Measurements from ENCODE around the gene CDCA3. TPM values are rescaled to one million over a fixed set of nuclear protein-coding genes. Genes with fewer than 3 reads are reported as not detected.

The CDCA3 gene
- total and polyA plus RNA-seq, 2 of the 13 experiments (the other 11 are each of a cell fraction or from before 2014, with no cell fraction given): 32.7 to 56.5 TPM

DNA sequence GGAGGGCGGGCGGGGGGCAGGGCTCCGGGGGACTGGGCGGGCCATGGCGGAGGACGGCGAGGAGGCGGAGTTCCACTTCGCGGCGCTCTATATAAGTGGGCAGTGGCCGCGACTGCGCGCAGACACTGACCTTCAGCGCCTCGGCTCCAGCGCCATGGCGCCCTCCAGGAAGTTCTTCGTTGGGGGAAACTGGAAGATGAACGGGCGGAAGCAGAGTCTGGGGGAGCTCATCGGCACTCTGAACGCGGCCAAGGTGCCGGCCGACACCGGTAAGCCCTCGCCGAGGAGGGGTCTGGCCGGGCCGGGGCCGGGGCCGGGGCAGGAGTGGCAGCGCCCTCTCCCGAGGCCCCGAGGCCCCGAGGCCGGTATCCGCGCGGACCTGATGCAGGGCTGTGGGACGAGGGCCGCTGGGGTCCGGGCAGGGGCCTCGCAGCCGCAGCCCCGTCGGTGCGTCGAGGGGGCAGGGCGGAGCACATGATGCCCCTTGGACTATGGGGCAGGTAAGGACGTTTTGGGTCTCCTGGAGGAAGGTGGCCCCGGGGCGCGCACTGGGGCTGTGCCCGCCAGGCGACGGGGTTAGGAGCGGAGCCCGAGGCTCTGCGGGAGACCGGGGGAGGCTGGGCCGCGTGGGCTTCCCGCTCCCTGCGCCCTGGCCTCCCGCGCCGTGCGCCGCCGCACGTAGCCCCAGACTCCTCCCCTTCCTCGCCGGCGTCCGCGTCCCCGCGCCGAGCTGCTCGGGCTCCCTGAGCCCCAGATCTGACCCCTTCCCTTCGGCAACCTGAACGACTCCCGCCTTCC is 16.5 kb upstream of the CDCA3 start, which contains the start of gene TPI1 (continued):
- TF ChIP-seq, protein P1, sequence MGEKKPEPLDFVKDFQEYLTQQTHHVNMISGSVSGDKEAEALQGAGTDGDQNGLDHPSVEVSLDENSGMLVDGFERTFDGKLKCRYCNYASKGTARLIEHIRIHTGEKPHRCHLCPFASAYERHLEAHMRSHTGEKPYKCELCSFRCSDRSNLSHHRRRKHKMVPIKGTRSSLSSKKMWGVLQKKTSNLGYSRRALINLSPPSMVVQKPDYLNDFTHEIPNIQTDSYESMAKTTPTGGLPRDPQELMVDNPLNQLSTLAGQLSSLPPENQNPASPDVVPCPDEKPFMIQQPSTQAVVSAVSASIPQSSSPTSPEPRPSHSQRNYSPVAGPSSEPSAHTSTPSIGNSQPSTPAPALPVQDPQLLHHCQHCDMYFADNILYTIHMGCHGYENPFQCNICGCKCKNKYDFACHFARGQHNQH (CRISPR knock-in tag; IDR thresholded peaks at IDR 0.05): peak; percentile 57
- TF ChIP-seq SRSF4 (IDR thresholded peaks at IDR 0.05; ENCODE audit: low read depth, low read length, poor library complexity, severe bottlenecking) (no peak), ZNF766 (CRISPR knock-in tag; IDR thresholded peaks at IDR 0.05; ENCODE audit: borderline replicate concordance) (0 out of 2 replicates have a peak, but pooled peaks have one; percentile 50), ZNF350 (CRISPR knock-in tag; IDR thresholded peaks at IDR 0.05; ENCODE audit: borderline replicate concordance, low read depth) (no peak), TOPORS (CRISPR knock-in tag; IDR thresholded peaks at IDR 0.05) (0 out of 2 replicates have a peak, but pooled peaks have one; percentile 74), ZNF563 (CRISPR knock-in tag; IDR thresholded peaks at IDR 0.05) (peak; percentile 60; the same call in 1 of the 2 replicates), NPAS2 (CRISPR knock-in tag; IDR thresholded peaks at IDR 0.05; ENCODE audit: borderline replicate concordance) (no peak), SATB2 (CRISPR knock-in tag; IDR thresholded peaks at IDR 0.05) (peak; percentile 62; the same call in 1 of the 2 replicates), RCOR2 (CRISPR knock-in tag; IDR thresholded peaks at IDR 0.05) (no peak), SRF (IDR thresholded peaks at IDR 0.05; ENCODE audit: low read depth, low read length) (no peak), KLF9 (CRISPR knock-in tag; IDR thresholded peaks at IDR 0.05; ENCODE audit: low read depth) (peak; percentile 48; the same call in 1 of the 2 replicates), SP1 (IDR thresholded peaks at IDR 0.05) (no peak), SP1 (CRISPR knock-in tag; IDR thresholded peaks at IDR 0.05) (peak; percentile 65), ZNF225 (CRISPR knock-in tag; IDR thresholded peaks at IDR 0.05) (0 out of 2 replicates have a peak, but pooled peaks have one; percentile 10), ZNF775 (CRISPR knock-in tag; IDR thresholded peaks at IDR 0.05; ENCODE audit: borderline replicate concordance) (no peak), ZNF569 (CRISPR knock-in tag; IDR thresholded peaks at IDR 0.05; ENCODE audit: borderline replicate concordance) (no peak), HNRNPH1 (optimal IDR thresholded peaks at IDR 0.05; ENCODE audit: low read depth, low read length) (no peak), SALL1 (CRISPR knock-in tag; IDR thresholded peaks at IDR 0.05) (peak; percentile 78)
- TF ChIP-seq, protein P2, sequence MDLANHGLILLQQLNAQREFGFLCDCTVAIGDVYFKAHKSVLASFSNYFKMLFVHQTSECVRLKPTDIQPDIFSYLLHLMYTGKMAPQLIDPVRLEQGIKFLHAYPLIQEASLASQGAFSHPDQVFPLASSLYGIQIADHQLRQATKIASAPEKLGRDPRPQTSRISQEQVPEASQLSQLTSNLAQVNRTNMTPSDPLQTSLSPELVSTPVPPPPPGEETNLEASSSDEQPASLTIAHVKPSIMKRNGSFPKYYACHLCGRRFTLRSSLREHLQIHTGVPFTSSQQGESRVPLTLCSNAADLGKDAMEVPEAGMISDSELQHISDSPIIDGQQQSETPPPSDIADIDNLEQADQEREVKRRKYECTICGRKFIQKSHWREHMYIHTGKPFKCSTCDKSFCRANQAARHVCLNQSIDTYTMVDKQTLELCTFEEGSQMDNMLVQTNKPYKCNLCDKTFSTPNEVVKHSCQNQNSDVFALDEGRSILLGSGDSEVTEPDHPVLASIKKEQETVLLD (CRISPR knock-in tag; IDR thresholded peaks at IDR 0.05; ENCODE audit: low read depth): peak; percentile 55; the same call in 1 of the 2 replicates
- TF ChIP-seq, protein P3, sequence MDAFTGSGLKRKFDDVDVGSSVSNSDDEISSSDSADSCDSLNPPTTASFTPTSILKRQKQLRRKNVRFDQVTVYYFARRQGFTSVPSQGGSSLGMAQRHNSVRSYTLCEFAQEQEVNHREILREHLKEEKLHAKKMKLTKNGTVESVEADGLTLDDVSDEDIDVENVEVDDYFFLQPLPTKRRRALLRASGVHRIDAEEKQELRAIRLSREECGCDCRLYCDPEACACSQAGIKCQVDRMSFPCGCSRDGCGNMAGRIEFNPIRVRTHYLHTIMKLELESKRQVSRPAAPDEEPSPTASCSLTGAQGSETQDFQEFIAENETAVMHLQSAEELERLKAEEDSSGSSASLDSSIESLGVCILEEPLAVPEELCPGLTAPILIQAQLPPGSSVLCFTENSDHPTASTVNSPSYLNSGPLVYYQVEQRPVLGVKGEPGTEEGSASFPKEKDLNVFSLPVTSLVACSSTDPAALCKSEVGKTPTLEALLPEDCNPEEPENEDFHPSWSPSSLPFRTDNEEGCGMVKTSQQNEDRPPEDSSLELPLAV (CRISPR knock-in tag; conservative IDR thresholded peaks at IDR 0.05; ENCODE audit: low read depth): no peak
- TF ChIP-seq, protein P4, sequence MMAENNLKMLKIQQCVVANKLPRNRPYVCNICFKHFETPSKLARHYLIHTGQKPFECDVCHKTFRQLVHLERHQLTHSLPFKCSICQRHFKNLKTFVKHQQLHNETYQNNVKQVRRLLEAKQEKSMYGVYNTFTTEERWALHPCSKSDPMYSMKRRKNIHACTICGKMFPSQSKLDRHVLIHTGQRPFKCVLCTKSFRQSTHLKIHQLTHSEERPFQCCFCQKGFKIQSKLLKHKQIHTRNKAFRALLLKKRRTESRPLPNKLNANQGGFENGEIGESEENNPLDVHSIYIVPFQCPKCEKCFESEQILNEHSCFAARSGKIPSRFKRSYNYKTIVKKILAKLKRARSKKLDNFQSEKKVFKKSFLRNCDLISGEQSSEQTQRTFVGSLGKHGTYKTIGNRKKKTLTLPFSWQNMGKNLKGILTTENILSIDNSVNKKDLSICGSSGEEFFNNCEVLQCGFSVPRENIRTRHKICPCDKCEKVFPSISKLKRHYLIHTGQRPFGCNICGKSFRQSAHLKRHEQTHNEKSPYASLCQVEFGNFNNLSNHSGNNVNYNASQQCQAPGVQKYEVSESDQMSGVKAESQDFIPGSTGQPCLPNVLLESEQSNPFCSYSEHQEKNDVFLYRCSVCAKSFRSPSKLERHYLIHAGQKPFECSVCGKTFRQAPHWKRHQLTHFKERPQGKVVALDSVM (CRISPR knock-in tag; IDR thresholded peaks at IDR 0.05): peak; percentile 48
- TF ChIP-seq, protein P5, sequence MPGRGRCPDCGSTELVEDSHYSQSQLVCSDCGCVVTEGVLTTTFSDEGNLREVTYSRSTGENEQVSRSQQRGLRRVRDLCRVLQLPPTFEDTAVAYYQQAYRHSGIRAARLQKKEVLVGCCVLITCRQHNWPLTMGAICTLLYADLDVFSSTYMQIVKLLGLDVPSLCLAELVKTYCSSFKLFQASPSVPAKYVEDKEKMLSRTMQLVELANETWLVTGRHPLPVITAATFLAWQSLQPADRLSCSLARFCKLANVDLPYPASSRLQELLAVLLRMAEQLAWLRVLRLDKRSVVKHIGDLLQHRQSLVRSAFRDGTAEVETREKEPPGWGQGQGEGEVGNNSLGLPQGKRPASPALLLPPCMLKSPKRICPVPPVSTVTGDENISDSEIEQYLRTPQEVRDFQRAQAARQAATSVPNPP (CRISPR knock-in tag; IDR thresholded peaks at IDR 0.05): no peak

All from HepG2 (cell line).